Thyroid gland (tissue), 4 donors: Measurements from ENCODE around the gene DDX51. TPM values are rescaled to one million over a fixed set of nuclear protein-coding genes. Genes with fewer than 3 reads are reported as not detected.

Experiments used
- DNase-seq, 2 donors: peaks; one replicate each; pipeline ENCODE4 v3.0.0-alpha.2; 2019
- H3K27ac ChIP-seq, 3 donors: fragments of 200-600 bp; sonication (generic); 1 replicate in 2 of 3; 2 replicates in 1 of 3; pipeline ENCODE4 v1.5.1; 2016 to 2019; ENCODE audit warnings: mild to moderate bottlenecking in 1 of 3, moderate library complexity in 1 of 3
- H3K27me3 ChIP-seq: fragments of 200-600 bp; sonication (generic); one replicate; pipeline ENCODE4 v1.5.1; 2019
- H3K36me3 ChIP-seq, 2 donors: fragments of 200-600 bp; sonication (generic); one replicate each; pipeline ENCODE4 v1.5.1; 2016 to 2019
- H3K4me1 ChIP-seq, 2 donors: fragments of 200-600 bp; sonication (generic); one replicate each; pipeline ENCODE4 v1.5.1; 2017 to 2019
- H3K4me3 ChIP-seq, 3 donors: fragments of 200-600 bp; sonication (generic); replicated peaks in 1 of 3; 1 replicate in 2 of 3; 2 replicates in 1 of 3; pipeline ENCODE4 v1.5.1; 2016; ENCODE audit warnings: mild to moderate bottlenecking in 1 of 3
- H3K9me3 ChIP-seq: fragments of 200-600 bp; sonication (generic); one replicate; pipeline ENCODE4 v1.5.1; 2017
- POLR2A ChIP-seq, 2 donors: fragments of 450-650 bp; IDR thresholded peaks; one replicate each; pipeline ENCODE4 v1.6.1; 2017; ENCODE audit warnings: antibody characterized with exemption in 2 of 2, mild to moderate bottlenecking in 2 of 2, moderate library complexity in 1 of 2
- WGBS, 2 donors: methylation state at CpG; one replicate each; pipeline ENCODE4 v1.1.5; 2017; 5-methylcytosine and 5-hydroxymethylcytosine counted together
- intact Hi-C: fragments of 100-400 bp; cut with DNase I; formaldehyde crosslinking; loops from one replicate; pipeline ENCODE4 v1.15.1; 2023
- total RNA-seq, 4 donors: library from RNA; depleted of rRNA; stranded (reverse); fragments of >200 nt; gene quantifications; one replicate each; pipeline ENCODE4 v1.2.3, GENCODE V29; 2016
- TF ChIP-seq, protein P1 (sequence below), 6 experiments: fragments of 200-600 bp in 3 of 6; fragments of 450-650 bp in 3 of 6; sonication (generic) in 3 of 6; IDR thresholded peaks; one replicate each; pipeline ENCODE4 v1.5.1; 2016 to 2019; ENCODE audit warnings: antibody characterized with exemption in 6 of 6, mild to moderate bottlenecking in 2 of 6, inconsistent platforms in 1 of 6, moderate library complexity in 1 of 6

DDX51 gene
- total RNA-seq, 4 donors from 2014 or later: 11.2 to 23.1 (median 13.7) TPM

DNA sequence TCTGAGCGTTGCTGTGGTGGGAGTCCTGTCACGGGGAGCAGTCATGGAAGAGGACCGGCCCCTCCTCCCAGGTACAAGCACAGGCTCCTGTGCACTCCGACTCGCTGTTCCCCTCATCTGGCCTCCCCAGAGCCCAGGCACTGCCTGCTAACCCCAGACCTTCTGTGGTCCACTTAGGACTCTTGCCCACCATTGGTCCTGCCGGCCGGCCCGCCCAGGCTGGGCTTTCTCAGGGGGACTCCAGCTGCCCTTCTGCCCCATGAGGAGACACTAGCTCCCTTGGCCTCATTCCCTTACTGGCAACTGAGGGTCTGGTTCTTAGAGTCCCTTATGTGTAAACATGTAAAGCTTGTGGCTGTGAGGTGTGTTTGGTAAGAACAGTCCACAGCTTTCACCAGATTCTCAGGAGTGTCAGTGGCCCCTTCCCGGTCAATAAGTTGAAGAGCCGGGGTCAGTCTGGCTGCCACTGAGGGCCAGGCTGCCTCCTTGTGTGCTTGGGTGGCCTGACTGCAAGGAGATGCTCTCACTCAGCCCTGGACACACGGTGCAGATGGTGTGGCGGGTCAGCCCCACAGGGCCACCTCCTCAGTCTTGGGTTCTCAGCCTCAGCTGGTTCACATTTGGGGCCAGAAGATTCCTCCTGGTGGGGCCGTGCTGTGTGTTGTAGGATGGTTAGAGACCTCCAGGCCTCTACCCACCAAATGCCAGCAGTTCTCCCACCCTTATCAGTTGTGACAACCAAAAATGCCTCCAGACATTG is 43.6 kb downstream of the DDX51 start:
- no peak for DNase-seq
- Histone ChIP-seq H3K4me3 (no peak overlapping the region), H3K36me3 (no peaks in the 10 kb centered on the region), H3K4me1 (peaks cover 0 to 10% of the 10 kb centered on the region in 2 donors), H3K9me3 (no peaks in the 10 kb centered on the region), H3K27ac (no peak overlapping the region), H3K27me3 (no peaks in the 10 kb centered on the region)
- WGBS, 2 donors: 94 to 100% methylated on average over 9 to 11 of the region's 13 CpGs
- TF ChIP-seq, protein P1, sequence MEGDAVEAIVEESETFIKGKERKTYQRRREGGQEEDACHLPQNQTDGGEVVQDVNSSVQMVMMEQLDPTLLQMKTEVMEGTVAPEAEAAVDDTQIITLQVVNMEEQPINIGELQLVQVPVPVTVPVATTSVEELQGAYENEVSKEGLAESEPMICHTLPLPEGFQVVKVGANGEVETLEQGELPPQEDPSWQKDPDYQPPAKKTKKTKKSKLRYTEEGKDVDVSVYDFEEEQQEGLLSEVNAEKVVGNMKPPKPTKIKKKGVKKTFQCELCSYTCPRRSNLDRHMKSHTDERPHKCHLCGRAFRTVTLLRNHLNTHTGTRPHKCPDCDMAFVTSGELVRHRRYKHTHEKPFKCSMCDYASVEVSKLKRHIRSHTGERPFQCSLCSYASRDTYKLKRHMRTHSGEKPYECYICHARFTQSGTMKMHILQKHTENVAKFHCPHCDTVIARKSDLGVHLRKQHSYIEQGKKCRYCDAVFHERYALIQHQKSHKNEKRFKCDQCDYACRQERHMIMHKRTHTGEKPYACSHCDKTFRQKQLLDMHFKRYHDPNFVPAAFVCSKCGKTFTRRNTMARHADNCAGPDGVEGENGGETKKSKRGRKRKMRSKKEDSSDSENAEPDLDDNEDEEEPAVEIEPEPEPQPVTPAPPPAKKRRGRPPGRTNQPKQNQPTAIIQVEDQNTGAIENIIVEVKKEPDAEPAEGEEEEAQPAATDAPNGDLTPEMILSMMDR (IDR thresholded peaks at IDR 0.05): no peak
- no peak for TF ChIP-seq POLR2A (IDR thresholded peaks at IDR 0.05)
- intact Hi-C loops: no loop called here

DNA sequence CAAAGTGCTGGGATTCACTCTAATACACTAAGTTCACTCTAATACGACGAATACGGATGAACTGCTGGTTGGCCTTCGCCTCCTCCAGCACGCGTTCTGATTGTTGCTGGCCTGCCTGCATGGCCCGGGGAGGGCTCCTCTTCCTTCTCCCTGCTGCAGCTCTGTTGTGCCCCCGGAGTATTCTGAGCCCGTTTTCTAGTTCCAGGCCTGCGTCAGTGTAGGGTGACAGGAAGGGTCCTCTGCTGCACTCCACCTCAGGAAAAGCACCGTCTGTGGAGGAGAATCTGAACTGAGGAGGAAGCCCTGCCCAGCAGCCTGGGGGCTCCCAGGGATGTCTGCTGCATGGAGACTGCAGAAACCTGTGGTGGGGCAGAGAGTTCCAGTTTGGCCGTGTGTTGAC is 44.4 kb downstream of the DDX51 start:
- WGBS, 2 donors: 93 to 94% methylated on average over 12 of the region's 12 CpGs
- no peaks in the 10 kb centered on the region for H3K9me3 ChIP-seq
- H3K4me1 ChIP-seq: peaks cover 0 to 10% of the 10 kb centered on the region in 2 donors
- intact Hi-C loops: no loop called here
- no peak overlapping the region for H3K27ac ChIP-seq
- H3K27me3 ChIP-seq: no peaks in the 10 kb centered on the region
- H3K36me3 ChIP-seq: no peaks in the 10 kb centered on the region
- DNase-seq: no peak
- no peak overlapping the region for H3K4me3 ChIP-seq
- TF ChIP-seq, protein P1 (IDR thresholded peaks at IDR 0.05): no peak
- no peak for TF ChIP-seq POLR2A (IDR thresholded peaks at IDR 0.05)

DNA sequence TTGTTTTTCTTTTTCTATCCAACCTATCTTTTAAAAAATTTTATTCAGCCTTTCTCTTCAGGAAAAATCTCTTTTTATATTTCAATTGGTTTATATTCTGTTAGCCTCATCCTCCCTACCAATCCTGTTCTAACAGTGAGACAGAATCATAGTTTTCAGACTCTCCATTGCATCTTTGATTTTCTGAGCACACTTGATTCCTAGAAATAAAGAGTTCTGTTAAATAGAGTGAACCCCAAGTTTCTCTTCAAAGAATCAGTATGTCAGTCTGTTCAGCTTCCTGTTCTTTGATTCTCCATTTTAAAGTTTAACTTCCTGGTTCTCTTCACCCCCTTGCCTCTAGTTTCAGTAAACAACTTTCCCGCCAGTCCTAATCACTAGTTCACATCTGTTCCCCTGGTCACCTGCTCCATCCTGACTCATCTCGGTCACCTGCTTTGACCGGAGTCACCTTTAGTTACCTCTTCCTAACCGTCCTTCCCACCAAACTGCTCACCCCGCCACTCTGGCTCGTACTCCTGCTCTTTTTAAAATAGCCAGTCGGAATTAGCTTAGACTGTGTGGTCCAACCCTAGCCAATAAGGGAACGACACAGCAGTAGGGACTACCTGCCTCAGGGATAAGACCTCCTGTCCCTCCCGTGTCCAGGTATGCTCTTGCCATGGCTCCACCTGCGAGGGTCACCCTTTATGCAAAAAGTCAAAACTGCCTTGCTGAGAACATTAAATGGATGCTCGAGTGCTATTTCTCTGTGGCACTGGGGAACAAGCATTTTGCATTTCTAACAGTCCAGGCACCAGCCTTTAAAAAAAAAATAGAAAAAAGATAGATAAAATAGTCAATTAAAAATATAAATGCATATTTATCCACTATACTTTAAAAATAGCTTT is 48.4 kb downstream of the DDX51 start:
- TF ChIP-seq POLR2A (IDR thresholded peaks at IDR 0.05): no peak
- TF ChIP-seq, protein P1 (IDR thresholded peaks at IDR 0.05): no peak
- Histone ChIP-seq H3K4me3 (no peak overlapping the region), H3K4me1 (no peaks in the 10 kb centered on the region), H3K36me3 (peaks cover 0 to 7% of the 10 kb centered on the region in 2 donors), H3K9me3 (no peaks in the 10 kb centered on the region), H3K27me3 (no peaks in the 10 kb centered on the region), H3K27ac (no peak overlapping the region)
- WGBS, 2 donors: 89 to 97% methylated on average over 11 of the region's 11 CpGs
- DNase-seq: no peak
- intact Hi-C loops: no loop called here

DNA sequence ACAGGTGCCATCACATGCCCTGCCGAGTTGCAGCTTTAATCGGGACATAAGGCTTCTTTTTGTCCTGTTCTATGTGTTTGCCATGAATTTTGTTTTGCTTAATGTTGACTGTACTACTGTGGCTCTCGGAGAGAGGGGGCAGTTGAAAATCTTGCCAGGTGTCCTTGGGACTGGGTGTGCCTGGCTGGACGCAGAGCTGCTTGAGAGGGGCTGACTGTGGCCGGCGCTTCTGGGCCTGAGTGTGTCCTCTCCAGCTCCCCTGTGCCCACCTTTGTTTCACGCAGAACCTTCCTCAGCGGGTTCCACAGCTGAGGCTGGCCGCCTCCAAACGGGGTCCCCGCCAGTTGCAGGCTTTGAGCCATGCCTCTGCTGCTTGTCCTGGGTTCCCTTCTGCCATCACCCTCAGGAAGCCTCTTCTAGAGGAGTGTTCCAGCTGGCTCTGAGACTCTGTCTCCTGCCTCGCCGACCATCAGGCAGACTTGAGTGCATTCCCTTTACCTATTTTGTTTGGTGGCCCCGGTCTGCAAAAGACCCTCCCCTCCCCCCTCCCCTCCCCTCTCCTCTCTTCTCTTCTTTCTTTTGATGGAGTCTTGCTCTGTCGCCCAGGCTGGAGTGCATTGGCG is 49.7 kb downstream of the DDX51 start:
- H3K4me3 ChIP-seq: no peak overlapping the region
- peaks cover 0 to 7% of the 10 kb centered on the region in 2 donors for H3K36me3 ChIP-seq
- intact Hi-C loops: no loop called here
- H3K27me3 ChIP-seq: no peaks in the 10 kb centered on the region
- no peaks in the 10 kb centered on the region for H3K4me1 ChIP-seq
- 96% methylated on average over 13 to 16 of the region's 16 CpGs for WGBS, 2 donors
- TF ChIP-seq POLR2A (IDR thresholded peaks at IDR 0.05): no peak
- TF ChIP-seq, protein P1 (IDR thresholded peaks at IDR 0.05): no peak
- H3K27ac ChIP-seq: no peak overlapping the region
- DNase-seq: no peak
- H3K9me3 ChIP-seq: no peaks in the 10 kb centered on the region
